BLaER1 treated with 17β-estradiol and CSF1 and Interleukin-3, amounts not matched to agents 10 nM and 100 nM (cell line): ENCODE measurements around the gene FES.
"Not testable (repeated sequence)": the region's sequence is repeated elsewhere in the genome, so short reads cannot be mapped to it uniquely, and the experiment has no call there.

Experiments used
- H3K27ac ChIP-seq, 11 experiments: shearing (Covaris generic); formaldehyde crosslinking; 2 replicates each; pipeline ENCODE4 v1.8.1; 2022
- H3K27me3 ChIP-seq, 11 experiments: shearing (Covaris generic); formaldehyde crosslinking; 2 replicates each; pipeline ENCODE4 v1.8.1; 2022
- H3K36me3 ChIP-seq, 11 experiments: shearing (Covaris generic); formaldehyde crosslinking; 2 replicates each; pipeline ENCODE4 v1.8.1; 2022
- H3K4me1 ChIP-seq, 10 experiments: shearing (Covaris generic); formaldehyde crosslinking; 2 replicates each; pipeline ENCODE4 v1.8.1; 2022
- H3K4me2 ChIP-seq, 11 experiments: shearing (Covaris generic); formaldehyde crosslinking; 2 replicates each; pipeline ENCODE4 v1.8.1; 2022
- H3K4me3 ChIP-seq, 10 experiments: shearing (Covaris generic); formaldehyde crosslinking; 2 replicates each; pipeline ENCODE4 v1.8.1; 2022
- H3K9ac ChIP-seq, 11 experiments: shearing (Covaris generic); formaldehyde crosslinking; 2 replicates each; pipeline ENCODE4 v1.8.1; 2022
- H3K9me3 ChIP-seq, 11 experiments: shearing (Covaris generic); formaldehyde crosslinking; replicated peaks in 1 of 11; 2 replicates each; pipeline ENCODE4 v1.8.1; 2022
- H4K20me1 ChIP-seq, 11 experiments: shearing (Covaris generic); formaldehyde crosslinking; 2 replicates each; pipeline ENCODE4 v1.8.1; 2022
- Cebpa-rat ChIP-seq, 11 experiments: shearing (Covaris generic); IDR thresholded peaks; 2 replicates each; pipeline ENCODE4 v1.8.1; 2022

Gene FES

GRCh38 chr15:90917569-90917968, 33.3 kb downstream of the FES start:
- Histone ChIP-seq H3K9me3 (no peaks in the 10 kb centered on the region), H3K4me2 (no peak overlapping the region), H3K9ac (no peak overlapping the region), H3K27ac (no peak overlapping the region), H3K4me1 (peaks cover 22 to 38% (median 29%) of the 10 kb centered on the region in 10 experiments), H3K27me3 (no peaks in the 10 kb centered on the region), H3K4me3 (no peak overlapping the region), H4K20me1 (peaks cover 0 to 12% (median 0%) of the 10 kb centered on the region in 11 experiments; a peak in 2 of 22 replicates), H3K36me3 (peaks cover 85 to 100% (median 95%) of the 10 kb centered on the region in 11 experiments)
- no peak for TF ChIP-seq Cebpa-rat (IDR thresholded peaks at IDR 0.05)

GRCh38 chr15:90918034-90918788, 33.9 kb downstream of the FES start:
- Histone ChIP-seq H3K4me2 (no peak overlapping the region), H3K4me3 (no peak overlapping the region), H4K20me1 (peaks cover 0 to 12% (median 0%) of the 10 kb centered on the region in 11 experiments; a peak in 2 of 22 replicates), H3K27ac (no peak overlapping the region), H3K27me3 (no peaks in the 10 kb centered on the region), H3K36me3 (peaks cover 79 to 99% (median 92%) of the 10 kb centered on the region in 11 experiments), H3K9ac (no peak overlapping the region; a peak in 1 of 22 replicates), H3K9me3 (no peaks in the 10 kb centered on the region), H3K4me1 (peaks cover 22 to 35% (median 29%) of the 10 kb centered on the region in 10 experiments)
- TF ChIP-seq Cebpa-rat (IDR thresholded peaks at IDR 0.05), result no peak

GRCh38 chr15:90918835-90919234, 34.5 kb downstream of the FES start:
- peaks cover 0 to 6% (median 0%) of the 10 kb centered on the region in 11 experiments; a peak in 2 of 22 replicates for H4K20me1 ChIP-seq
- H3K4me3 ChIP-seq, result no peak overlapping the region
- H3K27ac ChIP-seq, result no peak overlapping the region
- TF ChIP-seq Cebpa-rat (IDR thresholded peaks at IDR 0.05), result no peak
- H3K36me3 ChIP-seq, result peaks cover 72 to 99% (median 86%) of the 10 kb centered on the region in 11 experiments
- no peak overlapping the region for H3K9ac ChIP-seq
- no peaks in the 10 kb centered on the region for H3K27me3 ChIP-seq
- H3K4me2 ChIP-seq, result no peak overlapping the region
- H3K4me1 ChIP-seq, result peaks cover 22 to 29% (median 27%) of the 10 kb centered on the region in 10 experiments
- H3K9me3 ChIP-seq, result no peaks in the 10 kb centered on the region

- Histone ChIP-seq H4K20me1 (no peaks in the 10 kb centered on the region; a peak in 1 of 22 replicates), H3K9ac (no peak overlapping the region), H3K36me3 (peaks cover 50 to 72% (median 57%) of the 10 kb centered on the region in 11 experiments), H3K4me1 (no peaks in the 10 kb centered on the region), H3K4me2 (no peak overlapping the region), H3K9me3 (no peaks in the 10 kb centered on the region), H3K27me3 (no peaks in the 10 kb centered on the region), H3K4me3 (no peak overlapping the region), H3K27ac (no peak overlapping the region)
- TF ChIP-seq Cebpa-rat (IDR thresholded peaks at IDR 0.05), result peak in 1 of 11 experiments; percentile 51; a peak in 2 of 22 replicates
These were observed 37.6 kb downstream of the FES start for GRCh38 chr15:90921887-90922286.

GRCh38 chr15:90922712-90923322, 38.5 kb downstream of the FES start:
- peaks cover 40 to 63% (median 48%) of the 10 kb centered on the region in 11 experiments for H3K36me3 ChIP-seq
- not testable (repeated sequence) for H3K9me3 ChIP-seq, H3K27me3 ChIP-seq, H3K27ac ChIP-seq, H3K4me1 ChIP-seq, H3K4me3 ChIP-seq, H3K9ac ChIP-seq, H4K20me1 ChIP-seq, H3K4me2 ChIP-seq

- Histone ChIP-seq H3K36me3 (peaks cover 25 to 47% (median 32%) of the 10 kb centered on the region in 11 experiments), H3K27me3 (no peaks in the 10 kb centered on the region), H3K9ac (peak overlapping the region in 1 of 11 experiments; percentile 34; a peak in 1 of 22 replicates), H3K4me3 (no peak overlapping the region), H3K27ac (no peak overlapping the region), H3K4me2 (no peak overlapping the region), H3K4me1 (peaks cover 10 to 18% (median 16%) of the 10 kb centered on the region in 10 experiments), H4K20me1 (no peaks in the 10 kb centered on the region; a peak in 1 of 22 replicates), H3K9me3 (no peaks in the 10 kb centered on the region)
- TF ChIP-seq Cebpa-rat (IDR thresholded peaks at IDR 0.05), result no peak
These were observed 40.1 kb downstream of the FES start for GRCh38 chr15:90924375-90924774.

GRCh38 chr15:90926766-90927165, 42.5 kb downstream of the FES start:
- H4K20me1 ChIP-seq, H3K9me3 ChIP-seq, H3K4me3 ChIP-seq, H3K9ac ChIP-seq, H3K27me3 ChIP-seq, H3K4me2 ChIP-seq, H3K27ac ChIP-seq: not testable (repeated sequence)
- H3K36me3 ChIP-seq, result peaks cover under 1 to 23% (median 8%) of the 10 kb centered on the region in 11 experiments; a peak in 17 of 22 replicates
- peaks cover 27 to 35% (median 32%) of the 10 kb centered on the region in 10 experiments for H3K4me1 ChIP-seq

- H3K27ac ChIP-seq, result peak overlapping the region in 8 of 11 experiments; percentile 86 to 93 (median 91); a peak in 13 of 22 replicates
These were observed 43.8 kb downstream of the FES start for GRCh38 chr15:90928106-90928505.

More at GRCh38 chr15:90928106-90928505, 43.8 kb downstream of the FES start:
- H3K4me2 ChIP-seq, result peak overlapping the region; percentile 89 to 100 (median 96); a peak in 21 of 22 replicates
- not testable (repeated sequence) for H3K4me3 ChIP-seq, H3K9me3 ChIP-seq, H4K20me1 ChIP-seq, H3K27me3 ChIP-seq
- peak overlapping the region in 2 of 11 experiments; percentile 38 to 41; a peak in 3 of 22 replicates for H3K9ac ChIP-seq
- H3K4me1 ChIP-seq, result peaks cover 36 to 45% (median 41%) of the 10 kb centered on the region in 10 experiments
- peaks cover 0 to 12% (median 0%) of the 10 kb centered on the region in 11 experiments; a peak in 3 of 22 replicates for H3K36me3 ChIP-seq
- TF ChIP-seq Cebpa-rat (IDR thresholded peaks at IDR 0.05), result peak in 2 of 11 experiments; percentile 42 to 52; a peak in 3 of 22 replicates
